Measurements from ENCODE around the gene MYO5B. TPM values are rescaled to one million over a fixed set of nuclear protein-coding genes. Genes with fewer than 3 reads are reported as not detected.

MYO5B gene
- total and polyA plus RNA-seq, 8 donors = 6.2 to 25.3 (median 12.6) TPM

DNA sequence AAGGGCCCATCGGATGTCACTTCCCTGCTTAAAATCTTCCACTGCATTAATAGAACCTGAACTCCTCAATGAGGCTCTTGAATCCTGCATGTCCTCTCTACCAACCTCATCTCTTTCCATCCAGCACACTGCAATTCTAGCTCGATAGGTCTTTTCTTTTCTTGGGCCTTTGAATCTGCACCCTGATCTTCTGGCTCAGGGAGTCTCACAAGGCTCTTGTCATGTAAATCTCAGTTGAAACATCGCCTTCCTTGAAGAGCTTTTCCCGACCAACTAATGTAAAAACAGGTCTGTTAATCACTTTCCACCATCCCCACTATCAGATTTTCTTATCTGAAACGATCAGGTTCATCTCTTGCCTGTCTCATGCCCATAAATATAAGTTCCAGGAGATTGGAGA lies 120.5 kb downstream of the MYO5B start:
- WGBS, 2 donors = 74 to 75% methylated on average over 5 of the region's 5 CpGs
- Histone ChIP-seq H3K36me3 (no peaks in the 10 kb centered on the region), H3K27ac (no peak overlapping the region), H3K4me1 (no peaks in the 10 kb centered on the region), H3K27me3 (no peaks in the 10 kb centered on the region), H3K9me3 (no peaks in the 10 kb centered on the region), H3K4me3 (no peak overlapping the region)
- TF ChIP-seq, protein P1, sequence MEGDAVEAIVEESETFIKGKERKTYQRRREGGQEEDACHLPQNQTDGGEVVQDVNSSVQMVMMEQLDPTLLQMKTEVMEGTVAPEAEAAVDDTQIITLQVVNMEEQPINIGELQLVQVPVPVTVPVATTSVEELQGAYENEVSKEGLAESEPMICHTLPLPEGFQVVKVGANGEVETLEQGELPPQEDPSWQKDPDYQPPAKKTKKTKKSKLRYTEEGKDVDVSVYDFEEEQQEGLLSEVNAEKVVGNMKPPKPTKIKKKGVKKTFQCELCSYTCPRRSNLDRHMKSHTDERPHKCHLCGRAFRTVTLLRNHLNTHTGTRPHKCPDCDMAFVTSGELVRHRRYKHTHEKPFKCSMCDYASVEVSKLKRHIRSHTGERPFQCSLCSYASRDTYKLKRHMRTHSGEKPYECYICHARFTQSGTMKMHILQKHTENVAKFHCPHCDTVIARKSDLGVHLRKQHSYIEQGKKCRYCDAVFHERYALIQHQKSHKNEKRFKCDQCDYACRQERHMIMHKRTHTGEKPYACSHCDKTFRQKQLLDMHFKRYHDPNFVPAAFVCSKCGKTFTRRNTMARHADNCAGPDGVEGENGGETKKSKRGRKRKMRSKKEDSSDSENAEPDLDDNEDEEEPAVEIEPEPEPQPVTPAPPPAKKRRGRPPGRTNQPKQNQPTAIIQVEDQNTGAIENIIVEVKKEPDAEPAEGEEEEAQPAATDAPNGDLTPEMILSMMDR (IDR thresholded peaks at IDR 0.05) = no peak
- DNase-seq (no peak), ATAC-seq (no peak), FAIRE-seq (no peak)
- intact Hi-C loops (cut with DNase I) = no loop called here

DNA sequence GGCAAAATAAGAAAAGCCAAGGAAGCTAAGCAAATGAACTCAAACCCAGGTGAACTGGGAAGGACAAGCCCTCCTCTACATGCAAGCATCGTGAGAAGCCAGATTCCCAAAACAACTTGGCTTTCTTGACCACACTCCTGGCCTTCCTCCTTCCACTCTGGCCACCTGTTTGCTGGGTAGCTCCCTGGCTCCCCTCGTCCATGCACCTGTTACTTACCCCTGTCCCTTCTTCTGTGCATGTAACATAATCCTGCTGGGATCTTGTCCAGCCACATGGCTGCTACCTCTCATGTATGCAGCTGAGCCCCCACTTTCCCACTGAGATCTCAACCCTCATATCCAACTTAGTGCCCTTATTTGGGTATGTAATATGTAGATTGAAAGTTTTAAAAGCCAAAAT lies 121.6 kb downstream of the MYO5B start:
- H3K27ac ChIP-seq = no peak overlapping the region
- ATAC-seq = no peak
- TF ChIP-seq, protein P1 (IDR thresholded peaks at IDR 0.05) = no peak
- no peaks in the 10 kb centered on the region for H3K36me3 ChIP-seq
- intact Hi-C loops (cut with DNase I) = no loop called here
- no peaks in the 10 kb centered on the region for H3K4me1 ChIP-seq
- H3K27me3 ChIP-seq = no peaks in the 10 kb centered on the region
- DNase-seq = no peak
- H3K9me3 ChIP-seq = no peaks in the 10 kb centered on the region
- no peak for FAIRE-seq
- WGBS, 2 donors = 84 to 88% methylated on average over 2 of the region's 2 CpGs
- H3K4me3 ChIP-seq = no peak overlapping the region

DNA sequence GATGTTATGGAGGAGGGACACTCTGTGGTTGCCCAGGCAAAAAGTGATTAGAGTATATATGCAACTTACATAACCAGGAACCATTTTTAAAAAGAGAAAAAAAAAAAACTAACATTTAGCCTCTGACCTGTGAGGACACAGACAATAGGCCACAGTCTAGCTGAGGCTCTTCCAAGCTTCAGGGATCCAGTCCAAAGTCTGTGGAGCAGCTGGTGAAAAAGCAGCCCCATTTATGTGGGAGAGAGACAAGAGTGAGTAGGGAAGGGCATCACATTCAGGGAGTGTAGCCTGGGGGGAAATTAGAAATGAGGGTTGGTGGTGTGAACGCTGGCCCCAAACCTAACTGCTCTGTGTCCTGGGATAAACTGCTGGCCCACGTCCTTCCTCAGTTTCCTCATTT lies 122.8 kb downstream of the MYO5B start:
- no peak for FAIRE-seq

DNA sequence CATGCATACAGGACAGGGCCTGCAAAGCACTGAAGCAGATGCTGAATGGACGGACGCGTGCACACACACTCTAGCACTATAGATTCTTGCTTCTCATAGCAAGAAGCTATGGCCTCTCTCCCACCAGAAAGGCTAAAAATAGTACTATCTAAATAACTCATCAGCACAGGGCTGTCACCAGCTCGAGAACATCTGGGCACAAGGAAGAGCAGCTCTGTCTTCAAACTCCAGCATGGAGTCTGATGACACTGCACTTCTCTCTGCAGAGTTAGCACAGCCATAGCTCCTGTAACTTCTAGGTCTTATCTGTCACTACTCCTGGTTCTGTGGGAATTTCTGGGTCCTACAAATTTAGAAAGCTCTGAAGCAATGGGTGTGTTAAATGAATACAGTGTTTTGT lies 123.5 kb downstream of the MYO5B start:
- no peak for ATAC-seq
- TF ChIP-seq, protein P1 (IDR thresholded peaks at IDR 0.05) = no peak
- Histone ChIP-seq H3K27me3 (no peaks in the 10 kb centered on the region), H3K4me3 (no peak overlapping the region), H3K36me3 (no peaks in the 10 kb centered on the region), H3K4me1 (no peaks in the 10 kb centered on the region), H3K27ac (no peak overlapping the region), H3K9me3 (no peaks in the 10 kb centered on the region)
- intact Hi-C loops (cut with DNase I) = no loop called here
- no peak for FAIRE-seq
- WGBS, 2 donors = 90 to 96% methylated on average over 4 of the region's 4 CpGs
- DNase-seq = no peak

More for the DNA sequence above, 122.8 kb downstream of the MYO5B start:
- Histone ChIP-seq H3K36me3 (no peaks in the 10 kb centered on the region), H3K9me3 (no peaks in the 10 kb centered on the region), H3K27ac (no peak overlapping the region), H3K4me1 (no peaks in the 10 kb centered on the region), H3K27me3 (no peaks in the 10 kb centered on the region), H3K4me3 (no peak overlapping the region)
- 80 to 83% methylated on average over 2 of the region's 2 CpGs for WGBS, 2 donors
- DNase-seq (no peak), ATAC-seq (no peak)
- intact Hi-C loops (cut with DNase I) = no loop called here
- TF ChIP-seq, protein P1 (IDR thresholded peaks at IDR 0.05) = no peak

DNA sequence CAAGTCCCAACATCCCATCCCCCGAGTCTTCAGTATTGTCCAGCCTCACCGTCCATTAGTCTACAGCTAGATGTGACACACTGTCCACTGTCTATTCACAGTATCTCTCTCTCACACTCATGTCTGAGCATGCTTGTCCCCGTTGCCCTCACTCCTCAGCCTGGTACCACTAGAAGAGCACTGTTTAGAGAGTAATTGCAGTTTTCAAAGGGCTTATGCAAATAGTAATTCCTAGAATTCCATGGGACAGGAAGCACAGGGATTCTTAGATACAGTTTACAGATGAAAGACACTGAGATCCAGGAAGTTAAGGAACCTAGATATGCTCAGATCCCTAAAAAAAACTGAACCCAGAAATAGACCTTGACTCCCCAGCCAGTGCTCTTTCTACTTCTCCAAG lies 125.5 kb downstream of the MYO5B start:
- no peaks in the 10 kb centered on the region for H3K36me3 ChIP-seq
- intact Hi-C loops (cut with DNase I) = no loop called here
- DNase-seq (no peak), FAIRE-seq (no peak), ATAC-seq (no peak)
- TF ChIP-seq, protein P1 (IDR thresholded peaks at IDR 0.05) = no peak
- no peaks in the 10 kb centered on the region for H3K27me3 ChIP-seq
- H3K4me3 ChIP-seq = no peak overlapping the region
- H3K9me3 ChIP-seq = no peaks in the 10 kb centered on the region
- no peaks in the 10 kb centered on the region for H3K4me1 ChIP-seq
- H3K27ac ChIP-seq = no peak overlapping the region
- WGBS, 2 donors = 91% methylated on average over 3 of the region's 3 CpGs
